RWPE1 (cell line): ENCODE measurements around the gene ITPR3.

Experiments used
- CTCF ChIA-PET: fragments of 350-600 bp; sonication (Branson Sonifier 250); formaldehyde crosslinking; extraction: SDS; loops from one replicate; lab custom pipeline; 2021; lab: Yijun Ruan, JAX
- POLR2A ChIA-PET: fragments of 400-600 bp; formaldehyde crosslinking; extraction: SDS; loops from one replicate; lab custom pipeline; 2020; ENCODE audit warnings: antibody characterized with exemption; ENCODE audit not compliant: low non-redundant PET; lab: Yijun Ruan, JAX
- DNase-seq: peaks from one replicate; pipeline ENCODE4 v3.0.0; 2012; ENCODE audit warnings: low spot score
- H3K27ac ChIP-seq: fragments of 450-650 bp; 2 replicates; pipeline ENCODE4 v1.5.1; 2017
- CTCF ChIP-seq: fragments of 450-650 bp; conservative IDR thresholded peaks from 2 replicates; pipeline ENCODE4 v1.5.1; 2017; ENCODE audit warnings: low read depth, mild to moderate bottlenecking

The ITPR3 gene

GRCh38 chr6:33589731-33590530 lies 31.2 kb upstream of the ITPR3 start:
- H3K27ac ChIP-seq: peak overlapping the region; percentile 97
- ChIA-PET CTCF (interaction anchor here (0.6 to 1.6 kb wide), 14 partner anchors 17 to 393 kb away, joined by 3 to 8 read pairs (median 4); partner anchors contain the start of gene ITPR3), POLR2A (interaction anchor here (0.6 to 1.0 kb wide), 2 partner anchors 31 to 121 kb away, joined by 3 to 6 read pairs; partner anchors contain the start of genes ITPR3 and UQCC2)
- peak; percentile 96 for DNase-seq
- peak; percentile 54 for TF ChIP-seq CTCF

GRCh38 chr6:33590531-33591198 lies 30.5 kb upstream of the ITPR3 start:
- peak; percentile 54 for DNase-seq
- ChIA-PET CTCF (interaction anchor here (0.6 to 1.6 kb wide), 9 partner anchors 17 to 393 kb away, joined by 3 to 8 read pairs (median 4); partner anchors contain the start of gene ITPR3), POLR2A (interaction anchor here (0.6 to 1.0 kb wide), 2 partner anchors 31 to 120 kb away, joined by 3 to 6 read pairs; partner anchors contain the start of genes ITPR3 and UQCC2)
- H3K27ac ChIP-seq: peak overlapping the region; percentile 97
- TF ChIP-seq CTCF: no peak

- no peak for DNase-seq
- TF ChIP-seq CTCF: no peak
- CTCF ChIA-PET: interaction anchor here (0.6 kb wide), 2 partner anchors 12 to 81 kb away, joined by 3 to 4 read pairs; no protein-coding TSS in a partner anchor
- peak overlapping the region; percentile 97 for H3K27ac ChIP-seq
- POLR2A ChIA-PET: no interaction called here
Observed at GRCh38 chr6:33591424-33592032, 29.6 kb upstream of the ITPR3 start.

- DNase-seq: no peak
- CTCF ChIA-PET: no interaction called here
- POLR2A ChIA-PET: no interaction called here
- peak overlapping the region; percentile 97 for H3K27ac ChIP-seq
- no peak for TF ChIP-seq CTCF
Observed at GRCh38 chr6:33592280-33592594, 28.9 kb upstream of the ITPR3 start.

- POLR2A ChIA-PET: no interaction called here
- no peak for DNase-seq
- CTCF ChIA-PET: no interaction called here
- no peak for TF ChIP-seq CTCF
- peak overlapping the region; percentile 97 for H3K27ac ChIP-seq
Observed at GRCh38 chr6:33592595-33593413, 28.3 kb upstream of the ITPR3 start.
